Motor neuron (in vitro differentiated cells): ENCODE data around the gene SLC9A8. TPM values are rescaled to one million over a fixed set of nuclear protein-coding genes. Genes with fewer than 3 reads are reported as not detected.
"Not testable (repeated sequence)": the region's sequence is repeated elsewhere in the genome, so short reads cannot be mapped to it uniquely, and the experiment has no call there.

Experiments used
- ATAC-seq, 8 experiments: fragments of 200-7000 bp; cut with Tn5 transposase; replicated peaks in 6 of 8; 2 replicates each; pipeline ENCODE4 v1.8.0; 2021; ENCODE audit warnings: mild to moderate bottlenecking in 8 of 8, moderate library complexity in 8 of 8
- H3K27ac ChIP-seq, 2 donors: fragments of 250-450 bp; sonication (Bioruptor Pico); 2 replicates each; pipeline ENCODE4 v1.9.0; 2021; ENCODE audit warnings: antibody characterized with exemption in 2 of 2, mild to moderate bottlenecking in 2 of 2, moderate library complexity in 1 of 2
- H3K4me1 ChIP-seq, 2 donors: fragments of 250-450 bp; sonication (Bioruptor Pico); replicated peaks in 1 of 2; 2 replicates each; pipeline ENCODE4 v1.6.1; 2021; ENCODE audit warnings: antibody characterized with exemption in 2 of 2, mild to moderate bottlenecking in 2 of 2, moderate library complexity in 1 of 2
- H3K4me3 ChIP-seq, 5 donors: fragments of 250-450 bp; sonication (Bioruptor Pico); 2 replicates each; pipeline ENCODE4 v1.9.0; 2021; ENCODE audit warnings: antibody characterized with exemption in 5 of 5, mild to moderate bottlenecking in 5 of 5, moderate library complexity in 4 of 5
- WGBS, 10 experiments: fragments of 450-650 bp; shearing (Covaris generic); methylation state at CpG; one replicate each; pipeline ENCODE4 v1.0.0; 2022; 5-methylcytosine and 5-hydroxymethylcytosine counted together
- in situ Hi-C, 9 experiments: fragments of 400-800 bp; cut with MboI; loops; one replicate each; pipeline ENCODE4 v1.15.0; 2021; ENCODE audit warnings: low sequenced_read_pairs in 9 of 9, low pct_unique_long_range_greater_than_20kb in 2 of 9; ENCODE audit not compliant: unreplicated experiment in 9 of 9
- total RNA-seq, 8 experiments: library from RNA; unstranded; fragments of 300-600 nt; gene quantifications; 2 replicates each; pipeline versions ENCODE4 v1.2.3 to v1.2.4, GENCODE V29; 2022

SLC9A8 gene, protein sequence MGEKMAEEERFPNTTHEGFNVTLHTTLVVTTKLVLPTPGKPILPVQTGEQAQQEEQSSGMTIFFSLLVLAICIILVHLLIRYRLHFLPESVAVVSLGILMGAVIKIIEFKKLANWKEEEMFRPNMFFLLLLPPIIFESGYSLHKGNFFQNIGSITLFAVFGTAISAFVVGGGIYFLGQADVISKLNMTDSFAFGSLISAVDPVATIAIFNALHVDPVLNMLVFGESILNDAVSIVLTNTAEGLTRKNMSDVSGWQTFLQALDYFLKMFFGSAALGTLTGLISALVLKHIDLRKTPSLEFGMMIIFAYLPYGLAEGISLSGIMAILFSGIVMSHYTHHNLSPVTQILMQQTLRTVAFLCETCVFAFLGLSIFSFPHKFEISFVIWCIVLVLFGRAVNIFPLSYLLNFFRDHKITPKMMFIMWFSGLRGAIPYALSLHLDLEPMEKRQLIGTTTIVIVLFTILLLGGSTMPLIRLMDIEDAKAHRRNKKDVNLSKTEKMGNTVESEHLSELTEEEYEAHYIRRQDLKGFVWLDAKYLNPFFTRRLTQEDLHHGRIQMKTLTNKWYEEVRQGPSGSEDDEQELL
- total RNA-seq = 10 to 100 TPM in 3 of 8 experiments, 1 to 10 TPM in 5; 3.7 to 15.5 (median 7.1) TPM

DNA sequence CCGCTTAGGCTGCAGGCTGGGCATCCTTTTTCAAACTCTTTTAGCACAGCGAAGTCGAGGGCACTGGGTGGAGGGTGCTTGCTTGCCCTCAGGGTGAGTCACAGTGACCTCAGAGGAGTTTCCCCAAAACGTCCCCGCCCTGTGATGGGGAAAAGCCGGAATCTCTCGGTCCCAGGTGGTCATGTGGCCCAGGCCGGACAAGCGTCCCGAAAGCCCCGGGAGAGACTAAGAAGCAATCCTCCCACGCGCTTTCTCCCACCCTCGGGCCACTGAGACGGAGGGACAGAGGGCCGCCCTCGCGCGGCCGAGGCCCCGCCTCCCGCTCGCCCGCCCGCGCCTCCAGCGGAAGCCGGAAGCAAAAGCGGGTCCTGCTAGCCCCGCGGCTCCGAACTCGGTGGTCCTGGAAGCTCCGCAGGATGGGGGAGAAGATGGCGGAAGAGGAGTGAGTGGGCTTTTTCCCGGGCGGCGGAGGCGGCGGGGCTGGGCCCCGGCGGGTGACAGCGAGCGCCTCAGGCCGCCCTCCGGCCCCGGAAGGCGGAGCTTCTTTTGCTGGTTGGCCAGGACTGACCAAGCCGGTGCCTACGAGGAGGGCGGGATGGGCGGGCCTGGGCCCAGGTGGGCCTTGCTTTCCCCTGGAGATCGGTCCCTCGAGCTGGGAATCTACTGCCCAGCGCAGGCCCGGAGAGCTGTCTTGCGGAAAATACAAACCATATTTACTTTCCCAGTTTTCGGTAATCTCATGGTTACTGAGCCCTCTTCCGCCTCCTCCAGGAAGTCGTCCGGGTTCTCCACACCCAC is at the start of gene SLC9A8:
Gene SLC9A8, plus strand, starts transcription at position 322 of the 798 bp plus-strand sequence. Its CDS starts 95 bp downstream, at position 417.
- in situ Hi-C loops = no loop called here
- Histone ChIP-seq H3K27ac (peak within 1 kb of the TSS; percentile 36 to 75), H3K4me1 (peaks cover 5 to 10% of the 10 kb centered on the region in 2 donors), H3K4me3 (peak within 1 kb of the TSS; percentile 57 to 94 (median 66))
- ATAC-seq = peak; percentile 88 to 98 (median 96)
- WGBS, 10 experiments = 0 to 10% (median 0%) methylated on average over 2 to 23 of the region's 61 CpGs; no CpG with 5 or more reads in 4 of the 10 experiments

DNA sequence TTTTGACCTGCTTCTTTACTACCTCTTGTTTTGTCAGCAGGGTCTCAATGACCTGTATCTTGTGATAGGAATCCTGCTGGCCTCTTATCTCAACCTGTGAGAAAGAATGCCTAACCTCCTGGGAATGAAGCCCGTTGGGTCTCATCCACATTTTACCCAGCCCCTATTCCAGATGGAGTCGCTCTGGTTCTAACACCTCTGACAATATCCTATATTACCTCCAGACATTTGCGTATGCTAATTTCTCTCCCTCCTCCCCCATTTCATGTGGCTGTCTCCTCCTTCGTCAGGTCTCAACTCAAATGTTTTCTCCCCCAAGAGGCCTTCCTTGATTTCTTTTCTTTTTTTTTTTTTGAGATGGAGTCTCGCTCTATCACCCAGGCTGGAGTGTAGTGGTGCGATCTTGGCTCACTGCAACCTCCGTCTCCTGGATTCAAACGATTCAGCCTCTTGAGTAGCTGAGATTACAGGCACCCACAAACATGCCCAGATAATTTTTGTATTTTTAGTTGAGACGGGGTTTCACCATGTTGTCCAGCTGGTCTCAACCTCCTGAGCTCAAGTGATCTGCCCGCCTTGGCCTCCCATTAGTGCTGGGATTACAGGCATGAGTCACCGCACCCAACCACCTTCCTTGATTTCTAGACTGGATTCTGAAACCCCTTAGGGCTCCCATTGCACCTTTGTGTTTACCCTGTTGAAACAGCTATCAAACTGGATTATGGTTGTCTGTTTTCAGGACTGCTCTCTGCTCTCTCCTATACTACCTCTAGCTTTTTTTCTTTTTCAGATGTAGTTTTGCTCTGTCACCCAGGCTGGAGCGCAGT is 49.5 kb upstream of the SLC9A8 start:
- Histone ChIP-seq H3K4me3 (no peak overlapping the region), H3K4me1 (peaks cover 14% of the 10 kb centered on the region in 2 donors), H3K27ac (no peak overlapping the region)
- WGBS, 10 experiments = 64 to 100% (median 87%) methylated on average over 2 to 10 of the region's 12 CpGs; no CpG with 5 or more reads in 1 of the 10 experiments
- no peak for ATAC-seq
- in situ Hi-C loops = no loop called here

DNA sequence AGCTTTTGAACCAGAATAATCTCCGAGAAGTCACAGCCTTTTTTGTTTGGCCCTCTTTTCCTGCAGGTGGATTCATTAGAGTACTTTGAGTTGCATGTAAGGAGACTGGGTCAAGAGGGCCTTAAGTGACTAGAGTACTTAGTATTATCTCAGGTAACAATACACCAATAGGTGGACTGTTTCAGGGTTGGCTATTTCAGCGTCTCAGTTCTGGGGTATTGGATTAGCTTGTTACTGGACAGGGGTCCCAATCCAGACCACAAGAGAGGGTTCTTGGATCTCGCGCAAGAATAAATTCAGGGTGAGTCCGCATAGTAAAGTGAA is 47.3 kb upstream of the SLC9A8 start:
- 63 to 100% (median 81%) methylated on average over 2 to 5 of the region's 5 CpGs; no CpG with 5 or more reads in 1 of the 10 experiments for WGBS, 10 experiments
- H3K27ac ChIP-seq = peak overlapping the region in 1 of 2 donors; percentile 66
- in situ Hi-C loops = no loop called here
- peaks cover 17 to 18% of the 10 kb centered on the region in 2 donors for H3K4me1 ChIP-seq
- ATAC-seq = peak in 2 of 8 experiments; percentile 6 to 12
- no peak overlapping the region for H3K4me3 ChIP-seq

DNA sequence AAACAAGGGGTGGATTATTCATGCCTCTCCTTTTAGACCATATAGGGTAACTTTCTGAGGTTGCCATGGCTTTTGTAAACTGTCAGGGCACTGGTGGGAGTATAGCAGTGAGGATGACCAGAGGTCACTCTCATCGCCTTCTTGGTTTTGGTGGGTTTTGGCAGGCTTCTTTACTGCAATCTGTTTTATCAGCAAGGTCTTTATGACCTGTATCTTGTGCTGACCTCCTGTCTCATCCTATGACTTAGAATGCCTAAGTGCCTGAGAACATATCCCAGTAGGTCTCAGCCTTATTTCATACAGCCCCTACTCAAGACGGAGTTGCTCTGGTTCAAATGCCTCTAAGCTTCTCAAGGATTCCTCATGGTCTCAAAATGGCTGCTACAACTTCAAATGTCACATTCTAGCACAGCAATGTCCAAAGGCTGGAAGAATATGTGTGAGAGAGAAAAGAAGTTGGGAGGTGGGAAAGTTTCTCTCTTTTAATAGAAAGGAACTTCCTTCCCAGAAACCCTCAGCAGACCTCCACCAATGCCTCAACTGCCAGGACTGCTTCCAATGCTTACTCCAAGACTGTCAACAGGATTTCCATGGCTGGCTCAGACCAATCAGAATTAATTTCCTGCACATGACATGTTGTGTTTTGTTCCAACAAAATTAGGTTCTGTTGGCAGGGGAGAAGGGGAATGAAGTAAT is 46.6 kb upstream of the SLC9A8 start:
- 60 to 100% (median 100%) methylated on average over 1 to 2 of the region's 2 CpGs; no CpG with 5 or more reads in 1 of the 10 experiments for WGBS, 10 experiments
- H3K4me1 ChIP-seq = peaks cover 17 to 18% of the 10 kb centered on the region in 2 donors
- ATAC-seq = no peak
- no peak overlapping the region for H3K4me3 ChIP-seq
- H3K27ac ChIP-seq = peak overlapping the region in 1 of 2 donors; percentile 27
- in situ Hi-C loops = no loop called here

DNA sequence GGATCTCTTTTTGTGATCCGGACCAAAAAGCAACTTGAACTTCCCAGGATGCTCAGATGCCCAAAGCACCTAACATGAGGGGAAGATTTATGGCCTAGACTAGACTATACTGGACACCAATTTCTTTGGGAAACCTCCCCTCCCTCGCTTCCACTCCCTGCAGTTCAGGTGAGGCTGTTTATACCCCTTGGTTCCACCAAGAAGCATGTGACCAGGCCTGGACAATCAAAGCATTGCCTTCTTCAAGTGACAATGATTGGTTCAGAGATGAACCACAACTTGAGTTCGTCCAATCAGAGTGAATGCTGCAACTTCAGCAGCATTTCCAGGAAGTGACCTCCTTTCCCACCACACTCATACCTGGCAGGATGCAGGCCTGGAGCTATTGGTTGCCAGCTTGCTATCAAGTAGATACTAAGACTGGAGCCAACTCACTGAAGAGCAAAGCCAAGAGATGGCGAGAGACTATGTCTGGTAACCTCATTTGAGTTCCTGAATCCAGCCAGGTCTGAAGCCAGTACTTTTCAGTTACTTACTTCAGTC is 45.6 kb upstream of the SLC9A8 start:
- H3K4me3 ChIP-seq = no peak overlapping the region
- WGBS, 10 experiments = 60 to 100% (median 93%) methylated on average over 1 to 3 of the region's 4 CpGs; no CpG with 5 or more reads in 4 of the 10 experiments
- H3K27ac ChIP-seq = no peak overlapping the region
- H3K4me1 ChIP-seq = peaks cover 17 to 23% of the 10 kb centered on the region in 2 donors
- no peak for ATAC-seq
- in situ Hi-C loops = no loop called here

DNA sequence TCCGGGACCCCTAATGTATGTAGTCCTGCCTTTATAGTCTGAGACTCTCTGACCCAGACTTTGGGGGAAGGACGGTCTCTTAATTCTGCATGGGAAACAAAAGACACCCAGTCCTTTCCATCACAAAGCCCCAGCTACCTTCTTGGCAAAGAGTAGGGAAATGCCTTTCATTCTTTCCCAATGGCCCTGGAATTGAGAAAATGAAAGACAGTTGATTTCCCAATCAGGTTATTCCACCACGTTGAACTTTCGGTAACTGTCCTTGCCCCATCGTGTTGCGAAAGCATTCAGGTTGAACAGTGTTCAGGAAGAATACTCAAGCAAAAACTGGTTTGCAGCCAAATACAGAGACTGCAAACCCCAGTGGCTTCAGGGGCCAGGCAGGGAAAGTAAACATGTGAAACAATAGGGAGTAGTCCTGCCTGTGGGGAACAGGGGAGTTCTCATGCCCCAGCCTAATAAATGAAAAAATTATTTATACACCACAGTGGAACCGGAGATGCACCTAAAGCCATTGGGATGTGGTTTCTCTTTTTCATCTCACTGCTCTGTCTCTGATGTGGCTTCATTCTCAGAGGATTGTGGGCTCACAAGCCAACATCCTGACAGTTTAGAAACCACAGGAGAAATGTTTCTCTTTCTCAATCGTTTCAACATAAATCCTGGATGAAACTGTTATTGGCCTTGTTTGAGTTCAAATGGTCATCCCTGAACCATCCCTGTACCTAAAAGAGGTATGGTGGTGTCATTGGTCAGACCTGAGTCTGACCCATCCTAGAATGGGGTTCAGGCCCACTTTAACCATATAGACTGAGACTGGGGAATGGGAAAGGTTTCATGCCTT is 44.2 kb upstream of the SLC9A8 start:
- Histone ChIP-seq H3K4me3 (no peak overlapping the region), H3K4me1 (peaks cover 20 to 29% of the 10 kb centered on the region in 2 donors), H3K27ac (peak overlapping the region in 1 of 2 donors; percentile 30)
- 0 to 50% (median 29%) methylated on average over 1 to 8 of the region's 8 CpGs for WGBS, 10 experiments
- peak in 6 of 8 experiments; percentile 7 to 72 (median 40) for ATAC-seq
- in situ Hi-C loops = no loop called here

DNA sequence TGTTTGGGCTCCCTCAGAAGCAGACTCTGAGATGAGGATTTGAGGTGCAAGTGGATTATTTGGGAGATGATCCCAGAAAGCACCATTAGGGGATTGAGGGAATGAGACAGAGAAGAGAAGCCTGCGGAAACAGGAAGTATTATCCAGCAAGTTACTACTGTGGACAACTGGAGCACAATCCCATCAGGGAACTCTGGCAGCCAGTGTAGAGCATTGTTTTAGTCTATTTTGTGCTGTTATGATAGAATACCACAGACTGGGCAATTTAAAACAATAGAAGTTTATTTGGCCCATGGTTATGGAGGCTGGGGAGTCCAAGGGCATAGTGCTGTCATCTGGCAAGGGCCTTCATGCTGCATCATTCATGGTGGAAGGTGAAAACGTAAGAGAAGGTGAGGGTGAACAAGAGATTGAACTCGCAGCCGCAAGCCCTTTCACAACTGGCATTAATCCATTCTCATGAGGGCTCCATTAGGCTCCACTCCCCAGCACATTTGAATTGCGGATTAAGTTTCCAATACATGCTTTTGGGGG is 43.5 kb upstream of the SLC9A8 start:
- in situ Hi-C loops = no loop called here
- H3K4me3 ChIP-seq = no peak overlapping the region
- 93 to 100% (median 97%) methylated on average over 2 to 5 of the region's 5 CpGs; no CpG with 5 or more reads in 4 of the 10 experiments for WGBS, 10 experiments
- peaks cover 20 to 29% of the 10 kb centered on the region in 2 donors for H3K4me1 ChIP-seq
- ATAC-seq = no peak
- no peak overlapping the region for H3K27ac ChIP-seq

DNA sequence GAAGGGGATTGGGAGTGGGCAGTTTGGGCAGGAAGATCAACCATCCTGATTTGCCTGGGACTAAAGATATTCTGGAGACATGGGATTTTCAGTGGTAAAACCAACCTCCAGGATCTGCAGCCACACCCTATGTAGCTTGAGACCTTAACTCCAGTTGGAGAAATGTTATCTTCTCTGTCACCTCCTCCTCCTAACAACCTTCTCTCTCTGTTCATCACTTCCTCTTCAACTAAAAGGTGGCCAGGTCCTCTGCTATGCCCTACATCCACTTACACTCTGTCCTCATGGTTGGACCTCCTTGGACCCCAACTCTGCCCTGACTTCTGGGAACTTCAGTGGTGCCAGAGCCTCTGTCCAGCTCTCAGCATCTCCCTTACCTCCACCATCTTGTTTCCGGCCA is 42.0 kb upstream of the SLC9A8 start:
- WGBS, 10 experiments = 100% methylated on average over 1 of the region's 1 CpG; no CpG with 5 or more reads in 9 of the 10 experiments
- H3K27ac ChIP-seq = no peak overlapping the region
- in situ Hi-C loops = no loop called here
- no peak overlapping the region for H3K4me3 ChIP-seq
- ATAC-seq = no peak
- peaks cover 16 to 27% of the 10 kb centered on the region in 2 donors for H3K4me1 ChIP-seq

DNA sequence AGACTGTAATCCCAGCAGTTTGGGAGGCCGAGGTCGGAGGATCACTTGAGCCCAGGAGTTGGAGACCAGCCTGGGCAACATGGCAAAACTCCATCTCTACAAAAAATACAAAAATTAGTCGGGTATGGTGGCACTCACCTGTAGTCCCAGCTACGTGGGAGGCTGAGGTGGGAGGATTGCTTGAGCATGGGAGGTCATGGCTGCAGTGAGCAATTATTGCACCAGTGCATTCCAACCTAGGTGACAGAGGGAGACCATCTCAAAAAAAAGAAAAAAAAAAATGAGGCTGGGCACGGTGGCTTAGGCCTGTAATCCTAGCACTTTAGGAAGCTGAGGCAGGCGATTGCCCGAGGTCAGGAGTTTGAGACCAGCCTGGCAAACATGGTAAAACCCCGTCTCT is 38.4 kb upstream of the SLC9A8 start:
- H3K4me3 ChIP-seq, in situ Hi-C loops, ATAC-seq, H3K27ac ChIP-seq: not testable (repeated sequence)
- WGBS, 10 experiments = 69 to 100% (median 93%) methylated on average over 1 to 8 of the region's 8 CpGs; no CpG with 5 or more reads in 1 of the 10 experiments
- peaks cover 8 to 28% of the 10 kb centered on the region in 2 donors for H3K4me1 ChIP-seq

DNA sequence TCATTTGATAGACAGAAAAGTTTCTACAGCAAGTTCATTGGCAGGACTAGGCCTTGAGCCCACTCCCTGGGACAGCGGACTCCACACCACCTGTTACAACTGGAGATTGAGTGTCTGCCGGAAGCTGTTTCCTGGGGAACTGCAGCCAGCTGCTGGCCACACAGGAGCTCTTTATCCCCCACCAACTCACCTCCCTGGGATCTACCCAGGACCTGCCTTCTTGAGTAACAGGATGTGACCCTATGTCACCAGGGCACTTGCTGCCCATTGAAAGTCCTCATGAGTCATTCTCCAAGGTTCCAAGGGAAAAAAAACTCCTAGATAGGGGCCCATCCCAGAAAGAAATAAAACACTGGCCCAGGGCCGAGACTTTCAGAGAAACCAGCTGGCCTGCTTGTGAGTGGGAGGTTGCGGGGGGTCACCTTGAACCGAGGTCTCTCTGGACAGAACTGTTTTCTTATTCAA is 37.4 kb upstream of the SLC9A8 start:
- in situ Hi-C loops = no loop called here
- ATAC-seq = peak in 7 of 8 experiments; percentile 36 to 83 (median 49)
- H3K27ac ChIP-seq = no peak overlapping the region

More for the DNA sequence above, 37.4 kb upstream of the SLC9A8 start:
- 21 to 58% (median 36%) methylated on average over 2 to 3 of the region's 5 CpGs; no CpG with 5 or more reads in 3 of the 10 experiments for WGBS, 10 experiments
- Histone ChIP-seq H3K4me3 (no peak overlapping the region), H3K4me1 (peaks cover 8 to 28% of the 10 kb centered on the region in 2 donors)
